ENCODE data around the gene ZSCAN26. TPM values are rescaled to one million over a fixed set of nuclear protein-coding genes. Genes with fewer than 3 reads are reported as not detected.

ZSCAN26 gene
- total and polyA plus RNA-seq, 2 donors (not counting 1 experiment from before 2014, with no cell fraction given), result 17.9 to 29.3 TPM

- Histone ChIP-seq H3K27ac (ENCODE audit: low read length in 2 of 2) (no peak overlapping the region), H4K20me1 (ENCODE audit: control insufficient read depth, insufficient read depth, low read length, poor library complexity, severe bottlenecking) (no peaks in the 10 kb centered on the region), H3K9ac (ENCODE audit: low read length) (no peak overlapping the region), H3K4me1 (ENCODE audit: control insufficient read depth in 2 of 2, insufficient read depth in 2 of 2, low read length in 2 of 2) (peaks cover 0 to under 1% of the 10 kb centered on the region in 2 donors), H3K27me3 (replicated peaks in 1 of 4; ENCODE audit: control extremely low read depth in 1 of 4, control insufficient read depth in 3 of 4, insufficient read depth in 4 of 4, low read length in 3 of 4) (no peaks in the 10 kb centered on the region), H3K4me3 (ENCODE audit: control extremely low read depth in 1 of 5, extremely low read depth in 1 of 5, insufficient read depth in 1 of 5, low read depth in 2 of 5, low read length in 4 of 5) (no peak overlapping the region), H3K36me3 (replicated peaks in 1 of 2; ENCODE audit: control extremely low read depth in 1 of 2, control insufficient read depth in 1 of 2, extremely low read depth in 1 of 2, insufficient read depth in 2 of 2, low read length in 1 of 2) (peaks cover 1 to 31% of the 10 kb centered on the region in 2 experiments), H3K4me2 (replicated peaks; ENCODE audit: low read depth, low read length, poor library complexity, severe bottlenecking) (no peak overlapping the region), H3K9me3 (ENCODE audit: control extremely low read depth in 1 of 3, control insufficient read depth in 2 of 3, insufficient read depth in 1 of 3, low read length in 2 of 3) (no peaks in the 10 kb centered on the region), H2AFZ (ENCODE audit: insufficient read depth, low read depth, low read length, poor library complexity, severe bottlenecking) (no peak overlapping the region), H3K79me2 (ENCODE audit: control insufficient read depth, insufficient read depth, low read length) (no peaks in the 10 kb centered on the region)
- Mint-ChIP-seq H3K27ac (no peak overlapping the region), H3K27me3 (no peaks in the 10 kb centered on the region), H3K4me3 (no peak overlapping the region), H3K9me3 (ENCODE audit: insufficient read depth) (no peaks in the 10 kb centered on the region), H3K4me1 (peaks cover 7% of the 10 kb centered on the region)
- 93% methylated on average over 3 of the region's 6 CpGs for WGBS (ENCODE audit: insufficient coverage)
- POLR2A ChIA-PET, result interaction anchor here (0.5 kb wide), 1 partner anchor 1102 kb away, joined by 7 read pairs; no protein-coding TSS in a partner anchor
- ATAC-seq (ENCODE audit: low read depth) (no peak), DNase-seq (no peak)
- intact Hi-C loops (cut with micrococcal nuclease), result no loop called here
- CTCF ChIA-PET, result interaction anchor here (0.6 kb wide), 1 partner anchor 28 kb away, joined by 3 read pairs; no protein-coding TSS in a partner anchor
- no peak for TF ChIP-seq EZH2 (IDR thresholded peaks at IDR 0.05; ENCODE audit: borderline replicate concordance, insufficient read depth, low read depth, low read length, poor library complexity, severe bottlenecking)
- TF ChIP-seq, protein P1, sequence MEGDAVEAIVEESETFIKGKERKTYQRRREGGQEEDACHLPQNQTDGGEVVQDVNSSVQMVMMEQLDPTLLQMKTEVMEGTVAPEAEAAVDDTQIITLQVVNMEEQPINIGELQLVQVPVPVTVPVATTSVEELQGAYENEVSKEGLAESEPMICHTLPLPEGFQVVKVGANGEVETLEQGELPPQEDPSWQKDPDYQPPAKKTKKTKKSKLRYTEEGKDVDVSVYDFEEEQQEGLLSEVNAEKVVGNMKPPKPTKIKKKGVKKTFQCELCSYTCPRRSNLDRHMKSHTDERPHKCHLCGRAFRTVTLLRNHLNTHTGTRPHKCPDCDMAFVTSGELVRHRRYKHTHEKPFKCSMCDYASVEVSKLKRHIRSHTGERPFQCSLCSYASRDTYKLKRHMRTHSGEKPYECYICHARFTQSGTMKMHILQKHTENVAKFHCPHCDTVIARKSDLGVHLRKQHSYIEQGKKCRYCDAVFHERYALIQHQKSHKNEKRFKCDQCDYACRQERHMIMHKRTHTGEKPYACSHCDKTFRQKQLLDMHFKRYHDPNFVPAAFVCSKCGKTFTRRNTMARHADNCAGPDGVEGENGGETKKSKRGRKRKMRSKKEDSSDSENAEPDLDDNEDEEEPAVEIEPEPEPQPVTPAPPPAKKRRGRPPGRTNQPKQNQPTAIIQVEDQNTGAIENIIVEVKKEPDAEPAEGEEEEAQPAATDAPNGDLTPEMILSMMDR (IDR thresholded peaks at IDR 0.05), result no peak
Observed at GRCh38 chr6:28245206-28245941, 21.6 kb upstream of the ZSCAN26 start.

- Histone ChIP-seq H3K36me3 (replicated peaks in 1 of 2; ENCODE audit: control extremely low read depth in 1 of 2, control insufficient read depth in 1 of 2, extremely low read depth in 1 of 2, insufficient read depth in 2 of 2, low read length in 1 of 2) (peaks cover 1 to 31% of the 10 kb centered on the region in 2 experiments), H3K79me2 (ENCODE audit: control insufficient read depth, insufficient read depth, low read length) (peaks cover 17% of the 10 kb centered on the region), H3K4me1 (ENCODE audit: control insufficient read depth in 2 of 2, insufficient read depth in 2 of 2, low read length in 2 of 2) (peaks cover 14 to 20% of the 10 kb centered on the region in 2 donors), H3K4me2 (replicated peaks; ENCODE audit: low read depth, low read length, poor library complexity, severe bottlenecking) (no peak overlapping the region), H3K4me3 (ENCODE audit: control extremely low read depth in 1 of 5, extremely low read depth in 1 of 5, insufficient read depth in 1 of 5, low read depth in 2 of 5, low read length in 4 of 5) (no peak overlapping the region), H2AFZ (ENCODE audit: insufficient read depth, low read depth, low read length, poor library complexity, severe bottlenecking) (no peak overlapping the region), H3K27me3 (replicated peaks in 1 of 4; ENCODE audit: control extremely low read depth in 1 of 4, control insufficient read depth in 3 of 4, insufficient read depth in 4 of 4, low read length in 3 of 4) (no peaks in the 10 kb centered on the region), H3K27ac (ENCODE audit: low read length in 2 of 2) (no peak overlapping the region), H4K20me1 (ENCODE audit: control insufficient read depth, insufficient read depth, low read length, poor library complexity, severe bottlenecking) (no peaks in the 10 kb centered on the region), H3K9me3 (ENCODE audit: control extremely low read depth in 1 of 3, control insufficient read depth in 2 of 3, insufficient read depth in 1 of 3, low read length in 2 of 3) (peaks cover 0 to 4% (median 0%) of the 10 kb centered on the region in 3 donors), H3K9ac (ENCODE audit: low read length) (no peak overlapping the region)
- ATAC-seq (ENCODE audit: low read depth), result no peak
- POLR2A ChIA-PET, result no interaction called here
- Mint-ChIP-seq H3K27ac (no peak overlapping the region), H3K4me3 (no peak overlapping the region), H3K4me1 (peaks cover 31% of the 10 kb centered on the region), H3K9me3 (ENCODE audit: insufficient read depth) (no peaks in the 10 kb centered on the region), H3K27me3 (no peaks in the 10 kb centered on the region)
- 83% methylated on average over 1 of the region's 1 CpG for WGBS (ENCODE audit: insufficient coverage)
- CTCF ChIA-PET, result interaction anchor here (2.1 kb wide), 1 partner anchor 107 kb away, joined by 8 read pairs; no protein-coding TSS in a partner anchor
- intact Hi-C loops (cut with micrococcal nuclease), result no loop called here
- no peak for DNase-seq
- TF ChIP-seq, protein P1 (IDR thresholded peaks at IDR 0.05), result no peak
- TF ChIP-seq EZH2 (IDR thresholded peaks at IDR 0.05; ENCODE audit: borderline replicate concordance, insufficient read depth, low read depth, low read length, poor library complexity, severe bottlenecking), result no peak
Observed at GRCh38 chr6:28248916-28249315, 18.0 kb upstream of the ZSCAN26 start.

Data from B cell (primary cell).